Measurements from ENCODE around the gene DUSP2.

- TF ChIP-seq, protein P1, sequence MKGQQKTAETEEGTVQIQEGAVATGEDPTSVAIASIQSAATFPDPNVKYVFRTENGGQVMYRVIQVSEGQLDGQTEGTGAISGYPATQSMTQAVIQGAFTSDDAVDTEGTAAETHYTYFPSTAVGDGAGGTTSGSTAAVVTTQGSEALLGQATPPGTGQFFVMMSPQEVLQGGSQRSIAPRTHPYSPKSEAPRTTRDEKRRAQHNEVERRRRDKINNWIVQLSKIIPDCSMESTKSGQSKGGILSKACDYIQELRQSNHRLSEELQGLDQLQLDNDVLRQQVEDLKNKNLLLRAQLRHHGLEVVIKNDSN (IDR thresholded peaks at IDR 0.05), result no peak
- TF ChIP-seq EP300 (IDR thresholded peaks at IDR 0.05; ENCODE audit: borderline replicate concordance) (no peak), REST (IDR thresholded peaks at IDR 0.05; ENCODE audit: low read depth) (no peak), TAF1 (IDR thresholded peaks at IDR 0.05; ENCODE audit: low read depth) (no peak), EGR1 (IDR thresholded peaks at IDR 0.05) (no peak), CEBPB (IDR thresholded peaks at IDR 0.05) (no peak), ZBTB7A (IDR thresholded peaks at IDR 0.05; ENCODE audit: low read depth) (no peak), MAX (IDR thresholded peaks at IDR 0.05) (no peak), TCF12 (IDR thresholded peaks at IDR 0.05; ENCODE audit: low read depth) (no peak), CREB1 (IDR thresholded peaks at IDR 0.05; ENCODE audit: low read depth) (no peak), YY1 (IDR thresholded peaks at IDR 0.05; ENCODE audit: low read depth) (no peak), FOXM1 (IDR thresholded peaks at IDR 0.05; ENCODE audit: borderline replicate concordance, low read depth) (no peak), TEAD4 (IDR thresholded peaks at IDR 0.05) (no peak)
Observed at GRCh38 chr2:96156926-96157648, 11.8 kb upstream of the DUSP2 start.
